GM18520 (cell line): ENCODE data around the gene PI4KA.

Experiments
- ATAC-seq: cut with Tn5 transposase; IDR thresholded peaks from one replicate; pipeline ENCODE4 v1.9.1; 2021; ENCODE audit not compliant: unreplicated experiment

Gene PI4KA

GRCh38 chr22:20881869-20882815 is 23.5 kb upstream of the PI4KA start:
- no peak for ATAC-seq

DNA sequence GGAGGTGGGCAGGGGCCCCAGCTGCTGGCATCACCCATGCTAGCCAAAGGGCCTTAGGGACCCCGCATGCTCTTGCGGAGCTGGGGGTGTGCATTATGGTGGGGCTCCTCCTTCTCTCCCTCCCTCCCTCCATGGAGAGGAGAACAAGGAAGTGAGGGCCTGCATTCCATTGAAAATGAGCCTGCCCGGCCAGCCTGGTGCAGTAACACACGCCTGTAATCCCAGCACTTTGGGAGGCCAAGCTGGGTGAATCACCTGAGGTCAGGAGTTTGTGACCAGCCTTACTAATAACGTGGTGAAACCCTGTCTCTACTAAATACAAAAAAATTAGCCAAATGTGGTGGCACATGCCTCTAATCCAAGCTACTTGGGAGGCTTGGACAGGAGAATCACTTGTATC is 22.6 kb upstream of the PI4KA start:
- no peak for ATAC-seq

- ATAC-seq, result no peak
Measured at GRCh38 chr22:20877715-20878114, 19.1 kb upstream of the PI4KA start.

DNA sequence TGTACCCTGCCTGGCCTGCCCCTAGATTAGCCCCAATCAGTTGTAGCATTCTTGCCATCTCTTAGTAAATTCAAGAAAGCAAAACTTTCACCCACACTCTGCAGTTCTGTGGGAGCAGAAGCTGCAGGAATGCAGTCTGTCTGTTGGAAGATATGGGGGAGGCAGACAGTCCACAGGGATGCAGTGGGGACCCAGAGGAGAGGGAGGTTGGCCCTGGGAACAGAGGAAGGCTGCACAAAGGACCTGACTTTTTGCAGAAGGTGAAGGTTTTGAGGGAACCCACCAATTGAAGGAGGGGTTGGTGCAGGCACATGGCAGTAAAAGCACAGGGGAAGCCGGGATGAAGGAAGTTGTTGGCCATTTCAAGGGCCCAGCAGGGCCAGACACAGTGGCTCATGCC is 16.7 kb upstream of the PI4KA start:
- ATAC-seq, result no peak

GRCh38 chr22:20873214-20873613 is 14.6 kb upstream of the PI4KA start:
- no peak for ATAC-seq

DNA sequence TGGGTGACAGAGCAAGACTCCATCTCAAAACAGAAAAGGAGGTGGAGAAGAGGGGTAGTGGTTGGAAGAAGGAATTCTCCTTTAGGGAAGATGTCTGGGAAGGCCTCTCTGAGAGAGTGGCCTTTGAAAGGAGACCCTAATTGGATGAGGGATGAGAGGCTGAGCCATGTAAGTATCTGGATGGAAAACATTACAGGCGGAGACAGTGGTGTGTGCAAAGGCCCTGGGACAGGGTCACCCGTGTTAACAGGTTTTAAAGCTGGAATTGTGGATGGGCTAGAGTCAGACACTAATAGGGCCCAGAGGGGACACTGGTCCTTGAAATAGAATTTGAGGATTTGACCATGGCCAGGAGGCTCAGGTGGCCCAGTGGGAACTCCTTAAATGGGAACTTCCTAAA is 10.6 kb upstream of the PI4KA start:
- ATAC-seq, result no peak

DNA sequence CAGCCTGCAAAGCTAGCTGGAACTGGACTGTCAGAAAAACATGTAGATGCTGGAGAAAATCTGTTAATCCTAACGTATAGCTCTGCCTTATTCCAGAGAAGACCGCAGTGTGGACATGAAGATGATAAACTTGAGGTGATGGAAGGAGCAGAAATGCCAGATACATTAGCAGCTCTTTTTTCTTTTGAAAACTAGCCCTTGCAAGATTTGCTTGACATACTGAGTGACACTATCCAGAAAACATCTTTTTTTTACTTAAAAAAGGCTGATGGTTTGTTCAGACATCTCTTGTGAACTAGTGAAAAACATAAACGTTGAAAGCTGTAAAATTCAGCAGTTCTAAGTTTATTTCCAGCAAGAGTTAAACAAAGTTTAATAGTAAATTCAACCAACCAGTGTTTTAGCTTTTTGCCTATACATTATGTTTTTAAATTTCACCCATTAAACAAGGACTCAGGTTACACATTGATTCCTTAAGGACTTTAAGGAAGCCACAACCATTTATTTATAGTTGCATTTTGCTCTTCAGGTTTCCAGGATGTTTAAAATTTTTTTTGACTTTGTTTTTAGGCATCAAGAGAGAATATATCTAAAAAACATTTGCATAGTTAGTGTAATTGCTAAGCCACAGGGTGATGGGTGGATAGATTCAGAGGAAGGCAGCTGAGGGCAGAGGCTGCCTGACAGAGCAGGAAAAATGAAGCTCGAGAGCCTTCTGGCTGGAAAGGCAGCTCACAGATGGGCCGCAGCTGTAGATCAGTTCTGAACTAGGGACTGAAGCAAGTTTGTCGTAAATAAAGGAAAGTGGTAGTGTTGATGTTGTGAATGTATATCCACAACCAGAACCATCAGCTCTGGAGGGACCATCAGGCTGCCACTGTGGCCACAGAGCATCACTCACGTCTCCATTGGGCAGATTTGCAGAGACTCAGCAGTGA is 9.7 kb upstream of the PI4KA start:
- no peak for ATAC-seq

DNA sequence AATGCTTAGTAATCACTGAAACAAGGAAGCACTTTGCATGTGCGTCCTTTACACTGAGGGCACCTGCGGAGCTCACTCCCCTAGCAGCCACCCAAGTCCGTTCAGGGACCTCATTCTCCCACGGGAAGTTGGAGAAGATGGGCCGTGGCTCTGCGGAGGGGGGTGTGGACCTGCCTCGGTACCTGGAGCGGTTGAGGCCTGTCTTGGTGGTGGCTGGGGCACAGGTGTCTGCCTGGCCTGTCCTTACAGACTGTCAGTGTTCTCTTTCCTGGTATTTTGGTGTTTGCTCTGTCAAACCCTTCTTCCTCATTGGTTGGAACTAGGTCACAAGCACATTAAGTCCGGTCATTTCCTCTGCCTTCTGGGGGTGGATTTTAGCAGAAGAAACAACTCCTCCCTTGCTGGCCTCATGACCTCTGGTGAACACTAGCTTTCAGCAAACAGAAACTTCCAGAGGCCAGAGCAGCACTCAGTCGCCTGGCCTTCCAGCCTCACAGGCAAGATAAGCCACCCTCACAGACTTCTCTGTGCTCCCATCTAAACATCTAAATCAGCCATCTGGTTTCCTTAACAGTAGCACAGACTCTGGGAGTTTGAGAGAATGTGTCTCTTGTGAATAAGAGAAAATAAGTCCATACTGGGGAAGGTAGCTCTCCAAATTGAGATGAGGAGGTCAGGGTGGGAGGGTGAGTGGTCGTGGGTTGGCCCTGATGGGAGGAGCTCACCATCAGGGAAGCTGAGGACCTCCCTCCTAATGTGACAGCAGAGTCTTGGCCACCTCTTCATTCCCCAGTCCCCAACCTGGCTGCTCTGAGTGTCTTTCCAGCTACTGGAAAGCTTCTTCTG is 8.8 kb upstream of the PI4KA start:
- ATAC-seq, result no peak

- no peak for ATAC-seq
Measured at GRCh38 chr22:20866736-20867135, 8.1 kb upstream of the PI4KA start.

DNA sequence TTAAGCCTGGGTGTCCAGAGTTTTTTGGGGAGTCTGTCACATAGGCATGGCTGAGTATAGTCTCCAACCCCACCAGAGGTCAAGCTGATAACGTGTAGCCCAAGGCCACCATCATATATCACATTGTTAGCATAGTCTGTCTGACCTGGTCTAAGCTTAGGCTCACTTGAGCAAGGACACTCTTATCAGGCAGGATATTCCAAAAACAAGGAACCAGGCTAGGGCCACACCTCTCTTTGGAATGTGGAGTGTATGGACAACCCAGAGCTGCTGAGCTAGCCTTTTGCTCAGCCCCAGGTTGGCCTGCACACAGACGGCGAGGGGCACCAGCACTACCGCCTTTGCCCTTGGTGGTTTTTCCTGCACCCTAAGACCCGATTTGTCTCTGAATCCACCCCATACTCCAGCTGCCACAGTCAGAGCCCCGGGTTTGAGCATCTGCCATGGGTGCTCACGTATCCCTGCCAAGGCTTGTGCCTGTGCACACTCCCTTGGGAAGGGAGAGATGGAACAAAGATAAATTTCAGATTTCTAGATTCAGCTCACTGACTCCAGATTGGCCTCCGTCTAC is 7.3 kb upstream of the PI4KA start:
- ATAC-seq, result no peak

- no peak for ATAC-seq
Measured at GRCh38 chr22:20865331-20865730, 6.7 kb upstream of the PI4KA start.

- ATAC-seq, result no peak
Measured at GRCh38 chr22:20864186-20864908, 5.7 kb upstream of the PI4KA start.

DNA sequence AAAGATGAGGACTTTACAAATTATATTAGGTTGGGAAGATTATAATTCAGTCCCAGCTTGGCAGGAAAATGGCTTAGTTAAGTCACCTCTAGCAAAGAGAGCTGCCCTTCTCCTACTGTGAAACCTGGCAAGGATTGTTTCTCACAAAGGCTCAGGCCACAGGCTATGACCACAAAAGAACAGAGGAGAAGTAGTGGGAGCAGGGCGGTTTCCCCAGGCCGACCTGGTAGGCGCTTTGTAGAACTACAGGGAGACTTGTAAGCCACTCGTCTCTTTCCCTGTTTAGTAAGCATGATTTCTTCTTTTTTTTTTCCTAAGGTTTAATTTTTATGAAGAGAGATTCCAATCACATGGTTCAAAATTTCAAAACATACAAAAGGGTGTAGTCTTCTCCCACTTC is 4.8 kb upstream of the PI4KA start:
- no peak for ATAC-seq

GRCh38 chr22:20862540-20862939 is 3.9 kb upstream of the PI4KA start:
- ATAC-seq, result no peak

GRCh38 chr22:20859615-20860014 is 1.0 kb upstream of the PI4KA start:
- ATAC-seq, result no peak

DNA sequence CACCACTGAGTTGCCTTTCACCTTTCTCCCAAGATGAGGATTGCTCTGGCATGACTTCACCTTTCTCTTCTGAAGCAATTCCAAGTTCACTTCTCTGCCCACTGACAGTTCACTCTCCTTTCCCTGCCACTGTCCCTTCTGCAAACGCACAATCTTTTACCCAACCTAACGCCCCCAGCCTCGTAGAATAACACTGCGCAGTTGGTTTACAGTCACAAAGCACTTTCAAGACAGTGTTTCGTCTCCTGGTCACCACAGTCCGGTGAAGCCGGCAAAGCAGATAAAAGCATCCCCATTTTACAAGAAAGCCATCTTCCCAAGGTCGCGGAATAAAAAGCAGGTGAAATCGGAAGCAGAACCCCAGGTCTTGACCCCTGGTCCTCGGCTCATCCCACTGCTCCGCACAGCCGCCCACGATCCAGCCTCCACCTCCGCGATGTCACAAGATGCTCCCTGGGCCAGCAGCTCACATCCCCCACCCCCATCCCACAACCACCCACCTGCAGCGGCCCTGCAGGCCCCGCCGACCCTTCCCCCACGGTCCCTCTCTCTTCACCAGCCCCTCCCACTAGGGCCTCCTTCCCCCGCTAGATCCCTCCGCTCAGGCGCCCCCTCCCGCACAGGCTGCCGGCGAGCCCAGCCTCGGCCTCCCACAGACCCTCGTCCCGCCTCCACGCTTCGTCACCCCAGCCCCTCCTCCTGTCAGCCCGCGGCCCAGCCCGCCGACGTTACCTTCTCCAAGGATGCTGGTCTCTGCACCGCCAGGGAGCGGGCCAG is 585 bp downstream of the PI4KA start:
- ATAC-seq, result peak; percentile 30

GRCh38 chr22:20857247-20857643 is 1.4 kb downstream of the PI4KA start:
- ATAC-seq, result no peak

- no peak for ATAC-seq
Measured at GRCh38 chr22:20853236-20853660, 5.4 kb downstream of the PI4KA start.

- no peak for ATAC-seq
Measured at GRCh38 chr22:20852503-20852902, 6.1 kb downstream of the PI4KA start.
